K562 (cell line): ENCODE measurements around the gene CDK5RAP3. TPM values are rescaled to one million over a fixed set of nuclear protein-coding genes. Genes with fewer than 3 reads are reported as not detected.
A peak's percentile ranks its signal among the peaks of the same experiment; 100 is the strongest.

Experiments used
- GTF2A2 ChIP-seq: IDR thresholded peaks from 2 replicates; pipeline ENCODE4 v1.6.1; 2016; ENCODE audit warnings: mild to moderate bottlenecking, missing genetic modification characterization, missing compliant biosample characterization
- MECOM ChIP-seq: fragments of 250-450 bp; sonication (Bioruptor Pico); IDR thresholded peaks from 2 replicates; pipeline ENCODE4 v1.8.0; 2022; ENCODE audit warnings: inconsistent platforms
- UBTF ChIP-seq, 2 experiments: IDR thresholded peaks; 2 replicates each; pipeline ENCODE4 v1.6.1; 2012; ENCODE audit warnings: improper control_type of control experiment in 2 of 2, low read depth in 2 of 2, low read length in 2 of 2, borderline replicate concordance in 1 of 2
- ZNF324 ChIP-seq: fragments of 250-450 bp; sonication (Bioruptor Pico); IDR thresholded peaks from 2 replicates; pipeline ENCODE4 v1.4.0; 2020; ENCODE audit warnings: mild to moderate bottlenecking
- ZNF592 ChIP-seq: fragments of 450-650 bp; IDR thresholded peaks from 2 replicates; pipeline ENCODE4 v1.6.1; 2017; ENCODE audit warnings: antibody characterized with exemption, mild to moderate bottlenecking
- polyA plus RNA-seq, 8 experiments: library from polyadenylated mRNA; depleted of rRNA in 4 of 8; stranded (reverse) in 5 of 8; unstranded in 3 of 8; fragments of >200 nt; fragmentation: Nextera tagmentation in 2 of 8; fragmentation: Illumina TruSeq in 1 of 8; extraction: Ambion mirVana in 2 of 8; extraction: Trizol in 1 of 8; gene quantifications; 2 replicates each; pipeline versions ENCODE4 v1.2.1 to v1.2.3, GENCODE V29; 2011 to 2014; ENCODE audit warnings: inconsistent platforms in 1 of 8, missing spikeins in 1 of 8
- total RNA-seq, 7 experiments: library from RNA; depleted of rRNA in 6 of 7; stranded (reverse); fragments of >200 nt in 6 of 7; fragmentation: Illumina TruSeq in 2 of 7; extraction: Trizol in 2 of 7; gene quantifications; 2 replicates each; pipeline versions ENCODE4 v1.2.1 to v1.2.3, GENCODE V29; 2011 to 2021; ENCODE audit warnings: low replicate concordance in 1 of 7
- TF ChIP-seq, protein P1 (sequence below), 2 experiments: fragments of 450-650 bp; IDR thresholded peaks; 2 replicates each; pipeline ENCODE4 v1.6.1; 2016; ENCODE audit warnings: mild to moderate bottlenecking in 2 of 2, borderline replicate concordance in 1 of 2, low read depth in 1 of 2, moderate library complexity in 1 of 2
- TF ChIP-seq, protein P2 (sequence below): sonication (generic); formaldehyde crosslinking; IDR thresholded peaks from 2 replicates; pipeline ENCODE4 v1.8.0; 2022; ENCODE audit warnings: mild to moderate bottlenecking, missing genetic modification reagents

Gene CDK5RAP3
- total and polyA plus RNA-seq, 9 of the 15 experiments (the other 6 are each of a cell fraction or from before 2014, with no cell fraction given) = 44.2 to 202 (median 91.5) TPM

DNA sequence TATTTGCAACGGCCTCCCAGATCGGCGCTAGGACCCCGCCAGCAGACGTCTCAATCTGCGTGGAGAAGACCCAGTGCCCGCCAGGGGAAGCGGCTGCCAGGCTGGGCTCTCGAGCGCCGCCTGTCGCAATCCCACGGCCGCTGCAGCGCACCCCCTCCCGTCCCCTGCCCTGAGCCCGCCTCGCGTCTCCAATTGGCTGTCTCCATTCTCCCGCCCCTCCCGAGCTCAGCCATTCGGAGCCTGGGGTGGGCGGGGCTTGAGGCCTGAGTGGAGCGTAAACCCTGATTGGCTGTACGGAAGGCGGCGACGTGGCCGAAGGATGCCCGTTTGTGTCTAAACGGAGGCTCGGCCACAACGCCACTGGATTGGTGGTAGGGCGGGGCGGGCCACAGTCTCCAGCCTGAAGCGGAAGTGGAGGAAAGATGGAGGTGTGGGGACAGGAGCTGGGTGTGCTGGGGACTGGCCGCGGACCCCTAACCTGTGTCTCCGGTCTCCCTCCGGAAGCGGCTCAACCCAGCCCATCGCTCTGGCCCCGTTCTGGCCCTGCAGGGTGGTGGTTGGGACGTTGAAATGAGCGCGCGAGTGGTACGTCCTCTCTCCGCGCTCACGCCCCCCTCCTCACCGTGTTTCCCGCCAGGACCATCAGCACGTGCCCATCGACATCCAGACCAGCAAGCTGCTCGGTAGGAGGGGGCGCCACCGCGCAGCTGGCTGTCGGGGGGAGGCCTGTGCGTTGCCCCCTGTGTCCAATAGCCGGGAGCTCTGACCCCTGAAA, at the start of gene CDK5RAP3 (continued):
- TF ChIP-seq, protein P1, sequence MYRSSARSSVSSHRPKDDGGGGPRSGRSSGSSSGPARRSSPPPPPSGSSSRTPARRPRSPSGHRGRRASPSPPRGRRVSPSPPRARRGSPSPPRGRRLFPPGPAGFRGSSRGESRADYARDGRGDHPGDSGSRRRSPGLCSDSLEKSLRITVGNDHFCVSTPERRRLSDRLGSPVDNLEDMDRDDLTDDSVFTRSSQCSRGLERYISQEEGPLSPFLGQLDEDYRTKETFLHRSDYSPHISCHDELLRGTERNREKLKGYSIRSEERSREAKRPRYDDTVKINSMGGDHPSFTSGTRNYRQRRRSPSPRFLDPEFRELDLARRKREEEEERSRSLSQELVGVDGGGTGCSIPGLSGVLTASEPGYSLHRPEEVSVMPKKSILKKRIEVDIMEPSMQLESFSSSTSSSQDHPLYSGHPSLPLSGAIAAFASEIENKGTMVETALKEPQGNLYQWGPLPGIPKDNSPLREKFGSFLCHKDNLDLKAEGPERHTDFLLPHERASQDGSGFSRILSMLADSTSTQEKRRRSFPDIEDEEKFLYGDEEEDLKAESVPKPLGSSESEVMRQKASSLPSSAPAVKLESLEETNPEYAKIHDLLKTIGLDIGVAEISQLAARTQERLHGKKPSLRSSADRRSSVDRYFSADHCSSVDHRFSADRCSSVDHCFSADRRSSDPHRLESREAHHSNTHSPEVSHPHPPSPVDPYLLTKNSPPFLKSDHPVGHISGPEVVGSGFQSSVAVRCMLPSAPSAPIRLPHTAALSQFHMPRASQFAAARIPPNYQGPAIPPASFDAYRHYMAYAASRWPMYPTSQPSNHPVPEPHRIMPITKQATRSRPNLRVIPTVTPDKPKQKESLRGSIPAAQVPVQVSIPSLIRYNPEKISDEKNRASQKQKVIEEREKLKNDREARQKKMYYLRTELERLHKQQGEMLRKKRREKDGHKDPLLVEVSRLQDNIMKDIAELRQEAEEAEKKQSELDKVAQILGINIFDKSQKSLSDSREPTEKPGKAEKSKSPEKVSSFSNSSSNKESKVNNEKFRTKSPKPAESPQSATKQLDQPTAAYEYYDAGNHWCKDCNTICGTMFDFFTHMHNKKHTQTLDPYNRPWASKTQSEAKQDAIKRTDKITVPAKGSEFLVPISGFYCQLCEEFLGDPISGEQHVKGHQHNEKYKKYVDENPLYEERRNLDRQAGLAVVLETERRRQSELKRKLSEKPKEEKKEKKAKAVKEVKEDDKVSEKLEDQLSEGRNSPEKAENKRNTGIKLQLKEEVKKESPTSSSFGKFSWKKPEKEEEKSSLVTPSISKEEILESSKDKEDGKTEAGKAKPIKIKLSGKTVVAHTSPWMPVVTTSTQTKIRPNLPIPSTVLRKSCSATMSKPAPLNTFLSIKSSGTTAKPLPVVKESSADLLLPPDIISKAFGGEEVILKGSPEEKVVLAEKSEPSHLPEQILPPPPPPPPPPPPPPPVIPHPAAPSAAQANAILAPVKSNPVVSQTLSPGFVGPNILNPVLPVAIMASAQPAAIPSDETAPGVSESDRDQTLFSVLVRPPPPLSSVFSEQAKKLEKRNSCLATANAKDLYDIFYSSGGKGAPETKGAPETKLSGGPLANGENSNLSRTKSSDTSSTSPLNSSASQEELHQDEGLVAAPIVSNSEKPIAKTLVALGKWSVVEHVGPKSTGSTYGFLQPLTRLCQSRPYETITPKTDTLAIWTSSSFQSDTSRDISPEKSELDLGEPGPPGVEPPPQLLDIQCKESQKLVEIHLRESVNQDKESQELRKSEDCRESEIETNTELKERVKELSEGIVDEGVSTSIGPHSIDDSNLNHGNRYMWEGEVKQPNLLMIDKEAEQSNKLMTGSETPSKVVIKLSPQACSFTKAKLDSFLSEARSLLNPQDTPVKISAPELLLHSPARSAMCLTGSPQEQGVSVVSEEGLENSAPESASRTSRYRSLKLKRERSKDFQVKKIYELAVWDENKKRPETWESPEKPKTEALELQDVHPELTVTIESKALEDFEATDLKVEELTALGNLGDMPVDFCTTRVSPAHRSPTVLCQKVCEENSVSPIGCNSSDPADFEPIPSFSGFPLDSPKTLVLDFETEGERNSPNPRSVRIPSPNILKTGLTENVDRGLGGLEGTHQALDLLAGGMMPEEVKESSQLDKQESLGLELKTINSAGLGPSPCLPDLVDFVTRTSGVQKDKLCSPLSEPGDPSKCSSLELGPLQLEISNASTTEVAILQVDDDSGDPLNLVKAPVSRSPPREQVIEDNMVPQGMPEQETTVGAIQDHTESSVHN (IDR thresholded peaks at IDR 0.05; ENCODE audit: borderline replicate concordance in 1 of 2, low read depth in 1 of 2) = no peak
- peak; percentile 97 for TF ChIP-seq ZNF592
- TF ChIP-seq MECOM (CRISPR knock-in tag) = no peak
- TF ChIP-seq, protein P2, sequence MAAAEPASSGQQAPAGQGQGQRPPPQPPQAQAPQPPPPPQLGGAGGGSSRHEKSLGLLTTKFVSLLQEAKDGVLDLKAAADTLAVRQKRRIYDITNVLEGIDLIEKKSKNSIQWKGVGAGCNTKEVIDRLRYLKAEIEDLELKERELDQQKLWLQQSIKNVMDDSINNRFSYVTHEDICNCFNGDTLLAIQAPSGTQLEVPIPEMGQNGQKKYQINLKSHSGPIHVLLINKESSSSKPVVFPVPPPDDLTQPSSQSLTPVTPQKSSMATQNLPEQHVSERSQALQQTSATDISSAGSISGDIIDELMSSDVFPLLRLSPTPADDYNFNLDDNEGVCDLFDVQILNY (CRISPR knock-in tag) = peak; percentile 98
- TF ChIP-seq GTF2A2 (tag) = peak; percentile 32; the same call in 1 of the 2 replicates
- no peak for TF ChIP-seq UBTF (IDR thresholded peaks at IDR 0.05; ENCODE audit: borderline replicate concordance in 1 of 2, low read depth in 2 of 2, low read length in 2 of 2)
- TF ChIP-seq ZNF324 (CRISPR knock-in tag) = no peak; the same call in 1 of the 2 replicates
